ENCODE data around the gene SRA1. TPM values are rescaled to one million over a fixed set of nuclear protein-coding genes. Genes with fewer than 3 reads are reported as not detected.

The SRA1 gene
- total RNA-seq, 2 donors from 2014 or later, result 25.1 to 39.0 TPM

- ATAC-seq (peak; percentile 89), DNase-seq (peak; percentile 67 to 76)
- intact Hi-C loops (cut with DNase I, micrococcal nuclease), result loop anchor here (10.0 kb wide), 1 partner anchor 59 kb away; the partner anchor contains the start of genes CD14 (in 2 of the 2) and TMCO6 (in 2 of the 2)
These were observed 18.0 kb upstream of the SRA1 start for GRCh38 chr5:140575309-140575708.

- intact Hi-C loops (cut with DNase I, micrococcal nuclease), result loop anchor here (10.0 kb wide), 1 partner anchor 61 kb away; the partner anchor contains the start of genes CD14 (in 2 of the 2) and TMCO6 (in 2 of the 2)
- no peak for DNase-seq
- peak; percentile 44 for ATAC-seq
These were observed 16.9 kb upstream of the SRA1 start for GRCh38 chr5:140574165-140574564.

- intact Hi-C loops (cut with DNase I, micrococcal nuclease), result loop anchor here (10.0 kb wide), 1 partner anchor 61 kb away; the partner anchor contains the start of genes CD14 (in 2 of the 2) and TMCO6 (in 2 of the 2)
- no peak for DNase-seq
- no peak for ATAC-seq
These were observed 16.4 kb upstream of the SRA1 start for GRCh38 chr5:140573683-140574082.

GRCh38 chr5:140571105-140571504, 13.8 kb upstream of the SRA1 start:
- ATAC-seq (no peak), DNase-seq (no peak)
- intact Hi-C loops (cut with DNase I, micrococcal nuclease), result loop anchor here (10.0 kb wide), 1 partner anchor 64 kb away; the partner anchor contains the start of genes CD14 (in 2 of the 2) and TMCO6 (in 2 of the 2)

- DNase-seq, result no peak
- ATAC-seq, result no peak
- intact Hi-C loops (cut with DNase I, micrococcal nuclease), result loop anchor here (10.0 kb wide), 1 partner anchor 64 kb away; the partner anchor contains the start of genes CD14 (in 2 of the 2) and TMCO6 (in 2 of the 2)
These were observed 13.2 kb upstream of the SRA1 start for GRCh38 chr5:140570488-140570887.

GRCh38 chr5:140570058-140570457, 12.8 kb upstream of the SRA1 start:
- intact Hi-C loops (cut with DNase I, micrococcal nuclease), result loop anchor here (10.0 kb wide), 1 partner anchor 65 kb away; the partner anchor contains the start of genes CD14 (in 2 of the 2) and TMCO6 (in 2 of the 2)

GRCh38 chr5:140569197-140569596, 11.9 kb upstream of the SRA1 start:
- intact Hi-C loops (cut with DNase I, micrococcal nuclease), result no loop called here
- DNase-seq (no peak), ATAC-seq (no peak)

More at GRCh38 chr5:140570058-140570457, 12.8 kb upstream of the SRA1 start:
- DNase-seq, result no peak
- ATAC-seq, result no peak

- intact Hi-C loops (cut with DNase I, micrococcal nuclease), result no loop called here
- ATAC-seq (no peak), DNase-seq (no peak)
These were observed 11.3 kb upstream of the SRA1 start for GRCh38 chr5:140568443-140569063.

- no peak for DNase-seq
- no peak for ATAC-seq
- intact Hi-C loops (cut with DNase I, micrococcal nuclease), result no loop called here
These were observed 10.6 kb upstream of the SRA1 start for GRCh38 chr5:140567871-140568270.

- ATAC-seq (no peak), DNase-seq (no peak)
- intact Hi-C loops (cut with DNase I, micrococcal nuclease), result no loop called here
These were observed 10.0 kb upstream of the SRA1 start for GRCh38 chr5:140567136-140567818.

- ATAC-seq (no peak), DNase-seq (no peak)
- intact Hi-C loops (cut with DNase I, micrococcal nuclease), result no loop called here
These were observed 9.4 kb upstream of the SRA1 start for GRCh38 chr5:140566665-140567064.

- no peak for DNase-seq
- intact Hi-C loops (cut with DNase I, micrococcal nuclease), result no loop called here
These were observed 8.5 kb upstream of the SRA1 start for GRCh38 chr5:140565780-140566095.

GRCh38 chr5:140565024-140565779, 7.9 kb upstream of the SRA1 start:
- ATAC-seq, result peak; percentile 12
- intact Hi-C loops (cut with DNase I, micrococcal nuclease), result no loop called here

More at GRCh38 chr5:140565780-140566095, 8.5 kb upstream of the SRA1 start:
- ATAC-seq, result no peak

GRCh38 chr5:140564196-140565023, 7.1 kb upstream of the SRA1 start, which contains the start of the genes APBB3 and SLC35A4:
Gene APBB3 (minus strand): TSS chr5:140564598. CDS start chr5:140564245, 353 bp downstream.
Gene SLC35A4 (plus strand): TSS chr5:140564828. CDS start chr5:140567170, 2,342 bp downstream.
- DNase-seq, result peak; percentile 94 to 98
- ATAC-seq, result peak; percentile 88
- intact Hi-C loops (cut with DNase I, micrococcal nuclease), result no loop called here

More at GRCh38 chr5:140565024-140565779, 7.9 kb upstream of the SRA1 start:
- no peak for DNase-seq

GRCh38 chr5:140563596-140563995, 6.3 kb upstream of the SRA1 start:
- intact Hi-C loops (cut with DNase I, micrococcal nuclease), result no loop called here
- no peak for ATAC-seq
- peak in 1 of 2 donors; percentile 43 for DNase-seq

GRCh38 chr5:140561753-140562523, 4.7 kb upstream of the SRA1 start:
- ATAC-seq (no peak), DNase-seq (no peak)
- intact Hi-C loops (cut with DNase I, micrococcal nuclease), result no loop called here

GRCh38 chr5:140560227-140560626, 3.0 kb upstream of the SRA1 start:
- no peak for DNase-seq
- intact Hi-C loops (cut with DNase I, micrococcal nuclease), result no loop called here
- ATAC-seq, result no peak
